NCI-H2227 (cell line): ENCODE measurements around the gene SHC3.

ENCODE experiments used
- DNase-seq: peaks from one replicate; lab custom pipeline; 2025; ENCODE audit not compliant: unreplicated experiment; lab: John Stamatoyannopoulos, UW

The SHC3 gene

DNA sequence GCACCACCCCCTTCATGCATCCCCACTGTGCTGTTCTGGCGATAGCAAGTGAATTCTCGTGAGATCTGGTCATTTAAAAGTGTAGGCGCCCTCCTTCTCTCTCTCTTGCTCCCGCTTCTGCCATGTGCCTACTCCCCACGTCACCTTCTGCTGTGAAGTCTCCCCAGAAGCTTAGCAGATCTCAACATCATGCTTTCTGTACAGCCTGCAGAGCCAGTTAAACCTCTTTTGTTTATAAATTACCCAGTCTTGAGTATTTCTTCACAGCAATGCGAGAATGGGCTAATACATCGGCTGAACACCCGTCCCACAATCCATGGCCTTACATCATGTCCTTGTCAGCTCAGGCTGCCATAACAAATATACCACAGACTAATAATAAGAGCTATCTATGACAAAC, 17.4 kb downstream of the SHC3 start:
- no peak for DNase-seq

DNA sequence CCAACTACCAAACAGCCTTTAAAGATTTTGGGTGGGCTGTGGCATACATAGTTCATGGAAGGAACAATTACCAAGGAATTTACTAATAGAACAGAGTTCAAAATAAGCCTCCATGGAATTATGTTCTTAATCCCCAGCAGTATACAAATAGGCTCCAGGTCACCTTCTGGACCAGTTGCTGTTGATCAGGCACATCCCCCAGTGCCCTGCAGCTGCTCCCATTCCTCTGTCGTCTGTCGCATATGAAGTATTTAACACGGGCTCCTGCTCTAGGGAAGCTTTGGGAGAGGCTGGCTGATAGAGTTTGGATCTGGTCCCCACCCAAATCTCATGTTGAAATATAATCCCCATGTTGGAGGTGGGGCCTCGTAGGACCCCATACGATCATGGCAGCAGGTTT, 17.8 kb downstream of the SHC3 start:
- DNase-seq = no peak

DNA sequence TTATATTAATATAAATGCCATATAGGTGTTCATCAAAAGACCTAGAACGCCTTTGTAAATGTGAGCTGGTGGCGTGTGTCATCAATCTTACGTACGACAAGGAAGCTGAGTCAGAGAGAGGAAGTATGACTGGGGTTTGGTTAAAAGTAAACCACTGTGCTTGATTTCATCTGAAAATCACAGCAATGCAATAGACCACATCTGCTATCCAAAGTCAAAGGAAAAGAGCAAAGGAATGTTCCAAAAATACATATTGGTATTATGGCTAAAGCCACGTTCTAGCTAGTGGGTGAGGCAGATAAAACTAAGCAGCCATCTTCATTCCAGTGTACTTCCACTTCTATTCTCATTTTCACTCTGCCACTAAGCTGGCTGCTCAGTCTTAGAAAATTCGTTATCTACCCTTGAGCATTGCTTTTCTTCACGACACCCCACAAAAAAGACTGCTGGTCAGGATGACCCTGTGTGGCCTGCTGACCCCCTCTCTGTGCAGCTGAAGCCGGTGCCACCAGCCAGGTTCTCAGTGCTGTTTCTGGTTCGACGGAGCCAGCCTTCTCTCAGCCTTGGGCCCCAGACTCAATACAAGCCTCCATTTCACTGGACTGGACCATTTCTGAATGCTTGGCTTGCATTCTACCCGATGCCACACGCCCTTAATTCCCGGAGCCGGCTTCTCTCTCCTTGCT, 23.8 kb downstream of the SHC3 start:
- DNase-seq = no peak

DNA sequence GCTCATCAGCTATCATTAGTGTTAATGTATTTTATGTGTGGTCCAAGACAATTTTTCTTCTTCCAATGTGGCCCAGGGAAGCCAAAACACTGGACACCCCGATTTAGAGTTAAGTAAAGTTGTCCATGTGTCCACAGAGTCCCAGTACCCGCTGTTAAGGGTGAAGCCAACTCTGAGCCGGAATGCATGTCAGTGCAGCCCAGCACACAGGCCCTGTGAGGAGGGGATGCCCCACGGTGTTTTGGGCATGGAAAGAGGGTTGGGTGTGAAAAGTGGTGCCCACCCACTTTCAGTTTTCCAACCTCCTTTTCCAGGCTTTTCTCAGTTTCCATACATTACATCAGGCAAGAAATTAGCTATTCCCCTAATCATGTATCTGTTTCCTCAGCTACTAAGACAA, 24.4 kb downstream of the SHC3 start:
- no peak for DNase-seq

DNA sequence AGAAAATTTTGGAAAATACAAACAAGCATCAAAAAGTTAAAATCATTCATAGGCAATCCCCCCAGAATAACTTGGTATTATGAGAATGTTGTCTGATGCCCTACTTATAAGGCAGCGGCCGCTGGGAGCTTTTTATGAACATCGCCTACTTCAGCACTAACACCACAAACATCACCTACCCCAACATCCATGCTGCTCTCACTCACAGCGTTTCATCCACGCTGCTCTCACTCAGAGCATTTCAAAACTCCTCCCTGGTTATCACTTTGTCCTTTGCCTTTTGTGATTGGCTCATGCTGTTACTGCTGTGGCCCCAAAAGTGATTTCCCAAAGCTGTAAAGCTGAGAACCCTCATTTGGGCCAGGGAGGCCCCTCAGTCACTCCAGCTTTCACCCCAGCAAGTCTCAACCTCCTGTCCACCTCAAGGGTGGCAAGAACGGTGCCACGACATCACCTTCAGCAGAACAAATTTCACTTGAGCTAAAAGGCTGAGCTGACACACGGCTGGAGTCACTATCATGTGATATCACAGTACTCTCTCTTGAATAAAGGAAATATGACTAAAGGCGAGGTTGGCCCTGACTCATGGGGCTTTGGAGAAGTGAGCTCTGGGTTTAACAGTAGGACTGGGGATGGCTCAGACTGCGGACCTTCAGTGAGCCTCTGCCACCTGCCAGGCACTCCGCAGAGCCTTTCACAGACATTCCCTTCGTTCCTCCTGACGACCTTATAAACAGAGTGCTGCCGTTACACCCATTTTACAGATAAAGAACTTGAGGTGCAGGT, 25.2 kb downstream of the SHC3 start:
- DNase-seq = no peak

DNA sequence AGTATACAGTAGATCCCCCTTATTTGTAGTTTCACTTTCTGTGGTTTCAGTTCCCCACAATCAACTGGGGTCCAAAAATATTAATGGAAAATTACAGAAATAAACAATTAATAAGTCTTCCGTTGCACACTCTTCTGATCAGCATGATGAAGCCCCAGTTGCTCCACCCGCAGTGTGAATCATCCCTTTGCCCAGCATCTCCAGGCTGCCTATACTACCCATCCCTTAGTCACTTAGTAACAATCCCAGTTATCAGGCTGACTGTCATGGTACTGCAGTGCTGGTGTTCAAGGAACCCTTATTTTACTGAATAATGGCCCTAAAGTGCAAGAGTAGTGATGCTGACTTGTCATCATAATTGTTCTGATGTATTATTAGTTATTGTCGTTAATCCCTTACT, 28.9 kb downstream of the SHC3 start:
- DNase-seq = no peak

DNA sequence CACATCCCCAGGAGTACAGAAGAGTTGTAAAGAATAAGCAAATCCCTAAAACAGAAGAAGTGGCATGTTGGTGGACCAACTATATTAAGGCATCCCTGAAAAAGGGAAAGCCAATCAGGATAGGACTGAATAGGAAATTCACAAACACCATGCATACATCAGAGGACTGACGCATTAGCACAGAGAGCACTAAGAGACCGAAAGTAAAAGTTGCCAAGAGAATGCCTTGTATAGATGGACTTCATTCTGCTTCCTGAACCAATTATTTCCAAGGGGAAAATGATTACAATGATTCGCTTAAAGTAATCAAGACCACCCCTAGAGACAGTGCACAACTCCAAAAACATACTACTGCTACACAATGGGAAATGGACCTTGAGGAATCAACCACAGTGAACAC, 33.5 kb downstream of the SHC3 start:
- DNase-seq = no peak

DNA sequence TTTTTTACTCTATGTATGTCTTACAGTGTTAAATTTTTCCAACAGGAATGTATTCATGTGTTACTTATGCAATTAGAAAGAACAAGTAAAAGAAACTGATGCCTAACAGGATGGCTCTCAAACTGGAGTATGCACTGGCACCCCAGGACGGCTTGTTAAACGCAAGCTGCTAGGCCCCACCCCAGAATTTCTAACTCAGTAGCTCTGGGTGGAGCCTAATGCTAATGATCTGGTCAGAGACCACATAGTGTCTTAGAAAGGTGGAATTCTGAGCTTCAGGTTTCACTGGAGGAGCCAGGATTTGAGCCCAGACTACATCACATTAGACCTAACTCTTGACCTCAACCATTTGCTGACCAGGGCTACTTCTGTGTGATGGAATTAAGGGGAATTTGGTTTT, 34.4 kb downstream of the SHC3 start:
- no peak for DNase-seq

DNA sequence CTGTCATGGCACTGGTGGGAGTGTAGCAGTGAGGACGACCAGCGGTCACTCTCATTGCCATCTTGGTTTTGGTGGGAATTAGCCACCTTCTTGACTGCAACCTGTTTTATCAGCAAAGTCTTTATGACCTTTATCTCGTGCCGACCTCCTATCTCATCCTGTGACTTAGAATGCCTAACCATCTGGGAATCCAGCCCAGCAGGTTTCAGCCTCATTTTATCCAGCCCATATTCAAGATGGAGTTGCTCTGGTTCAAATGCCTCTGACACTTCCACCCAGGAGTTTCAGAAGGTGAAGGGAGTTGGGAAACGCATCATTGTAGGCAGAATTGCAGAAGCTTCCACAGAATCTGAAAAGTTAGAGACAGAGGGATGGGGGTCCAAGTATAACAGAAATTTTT, 35.4 kb downstream of the SHC3 start:
- DNase-seq = no peak

DNA sequence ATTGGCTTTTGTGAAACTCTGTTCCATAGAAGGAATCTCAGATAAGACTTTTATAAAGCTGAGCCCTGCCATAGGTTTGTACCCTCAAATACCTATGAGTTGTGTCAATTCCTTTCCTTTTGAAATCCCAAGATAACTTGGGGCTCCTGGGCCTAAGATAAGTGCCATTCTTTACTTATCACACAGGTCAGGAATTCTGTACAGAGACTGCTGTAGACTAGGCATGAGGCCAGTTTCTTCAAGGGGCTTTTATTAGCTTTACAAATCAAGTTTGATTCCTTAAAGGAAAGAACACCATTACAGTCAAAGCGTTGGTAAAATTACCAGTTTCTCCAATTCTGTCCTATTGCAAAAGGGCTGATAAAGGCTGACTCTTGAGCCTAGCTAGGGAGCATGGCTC, 39.2 kb downstream of the SHC3 start:
- no peak for DNase-seq

DNA sequence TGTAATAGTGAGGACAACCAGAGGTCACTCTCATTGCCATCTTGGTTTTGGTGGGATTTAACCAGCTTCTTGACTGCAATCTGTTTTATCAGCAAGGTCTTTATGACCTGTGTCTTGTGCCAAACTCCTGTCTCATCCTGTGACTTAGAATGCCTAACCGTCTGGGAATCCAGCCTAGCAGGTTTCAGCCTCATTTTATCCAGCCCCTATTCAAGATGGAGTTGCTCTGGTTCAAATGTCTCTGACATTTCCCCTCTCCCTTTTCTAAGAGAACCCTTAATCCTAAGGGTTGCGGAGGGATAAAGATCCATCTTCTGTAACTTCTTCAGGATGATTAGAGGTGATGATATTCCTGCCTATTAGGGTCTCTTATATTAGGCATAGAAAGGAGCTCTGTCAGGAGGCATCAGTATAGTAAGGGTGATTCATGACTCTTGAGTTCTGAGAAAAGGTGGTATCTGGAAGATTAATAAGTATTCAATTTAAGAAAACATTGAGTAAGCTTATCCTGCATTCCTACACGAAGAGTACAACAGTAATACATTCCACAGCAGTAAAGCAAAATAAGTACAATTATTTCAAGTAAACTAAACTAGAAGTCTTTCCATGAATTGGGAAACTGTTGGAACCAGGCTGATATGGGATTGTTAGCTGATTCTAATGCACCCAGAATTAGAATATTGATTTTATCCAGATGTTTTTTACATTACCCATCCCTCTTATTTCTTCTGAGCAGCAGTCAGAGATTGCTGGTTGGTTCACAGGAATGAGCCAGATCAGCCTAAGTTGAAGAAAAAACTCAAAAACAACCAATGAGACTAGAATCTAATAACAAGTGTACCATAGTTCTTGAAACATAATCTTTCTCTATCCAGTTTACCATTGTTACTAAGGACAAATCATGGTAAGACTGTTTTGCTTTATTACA, 39.9 kb downstream of the SHC3 start:
- DNase-seq = no peak

DNA sequence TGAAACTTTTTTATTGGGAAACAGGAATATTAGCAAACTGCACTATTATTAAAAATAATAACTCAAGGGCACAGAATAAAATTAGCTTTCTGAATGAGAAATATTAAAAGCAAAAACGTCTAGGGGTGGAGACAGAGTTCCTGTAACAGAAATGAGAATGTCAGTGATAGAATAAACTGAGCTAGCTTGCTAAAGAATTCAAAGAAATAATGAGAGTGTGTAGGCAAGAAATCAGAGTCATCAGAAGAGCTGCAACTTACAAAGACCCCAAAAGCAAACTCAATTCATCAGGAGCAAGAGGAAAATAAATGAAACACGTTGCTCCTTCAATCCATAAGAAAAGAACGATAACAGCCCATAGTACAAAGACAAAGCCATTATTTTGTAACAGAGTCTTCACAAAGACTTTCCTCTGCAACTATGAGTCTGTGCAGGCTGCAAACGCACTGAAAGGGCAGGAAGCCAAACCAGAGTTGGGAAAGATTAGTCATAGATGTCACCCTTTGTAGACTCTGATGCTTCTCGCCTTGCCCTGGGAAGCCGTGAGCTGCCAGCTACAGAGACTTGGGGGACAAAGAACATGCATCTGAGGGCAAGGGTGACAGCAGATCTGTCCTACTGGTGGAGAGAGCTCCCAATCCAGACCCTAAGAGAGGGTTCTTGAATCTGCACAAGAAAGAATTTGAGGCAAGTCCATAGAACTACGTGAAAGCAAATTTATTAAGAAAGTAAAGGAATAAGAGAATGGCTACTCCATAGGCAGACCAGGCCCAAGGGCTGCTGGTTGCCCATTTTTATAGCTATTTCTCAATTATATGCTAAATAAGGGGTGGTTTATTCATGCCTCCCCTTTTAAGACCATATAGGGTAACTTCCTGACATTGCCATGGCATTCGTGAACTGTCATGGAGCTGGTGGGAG, 40.8 kb downstream of the SHC3 start:
- DNase-seq = no peak

DNA sequence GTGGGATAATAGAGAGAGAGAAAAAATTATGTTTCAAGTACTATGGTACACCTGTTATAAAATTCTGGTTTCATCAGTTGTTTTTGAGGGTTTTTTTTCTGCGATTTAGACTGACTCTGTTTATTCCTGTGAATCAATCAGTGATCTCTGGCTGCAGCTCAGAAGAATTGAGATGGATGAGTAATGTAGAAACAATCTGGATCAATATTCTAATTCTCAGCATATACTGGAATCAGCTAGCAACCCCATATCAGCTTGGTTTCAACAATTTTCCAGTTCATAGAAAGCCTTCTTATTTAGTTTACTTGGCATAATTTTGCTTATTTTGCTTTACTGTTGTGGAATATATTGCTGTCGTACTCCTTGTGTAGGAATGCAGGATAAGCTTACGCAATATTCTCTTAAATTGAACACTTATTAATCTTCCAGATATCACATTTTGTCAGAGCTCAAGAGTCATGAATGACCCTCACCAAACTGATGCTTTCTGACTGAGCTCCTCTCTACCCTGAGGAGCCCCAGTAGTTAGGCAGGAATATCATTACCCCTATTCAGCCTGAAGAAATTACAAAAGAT, 42.9 kb downstream of the SHC3 start:
- DNase-seq = no peak

DNA sequence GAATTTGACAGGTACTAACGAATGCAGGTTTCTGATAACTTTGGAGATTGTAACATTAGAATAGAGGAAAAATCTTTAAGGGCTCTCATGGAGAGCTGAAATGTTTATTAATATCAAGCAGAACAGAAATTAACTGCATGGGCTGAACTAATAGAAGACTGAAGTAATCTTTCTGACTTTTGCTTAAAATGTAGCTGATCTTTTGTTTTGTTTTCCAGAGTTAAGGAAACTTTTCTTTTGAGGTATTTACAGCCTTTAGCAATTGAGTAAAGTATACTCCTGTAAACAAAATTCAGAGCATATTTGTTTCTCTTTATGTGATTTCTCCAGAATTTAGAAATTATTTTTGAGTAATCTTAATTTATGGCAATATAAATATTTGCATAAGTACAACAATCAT, 43.9 kb downstream of the SHC3 start:
- no peak for DNase-seq

DNA sequence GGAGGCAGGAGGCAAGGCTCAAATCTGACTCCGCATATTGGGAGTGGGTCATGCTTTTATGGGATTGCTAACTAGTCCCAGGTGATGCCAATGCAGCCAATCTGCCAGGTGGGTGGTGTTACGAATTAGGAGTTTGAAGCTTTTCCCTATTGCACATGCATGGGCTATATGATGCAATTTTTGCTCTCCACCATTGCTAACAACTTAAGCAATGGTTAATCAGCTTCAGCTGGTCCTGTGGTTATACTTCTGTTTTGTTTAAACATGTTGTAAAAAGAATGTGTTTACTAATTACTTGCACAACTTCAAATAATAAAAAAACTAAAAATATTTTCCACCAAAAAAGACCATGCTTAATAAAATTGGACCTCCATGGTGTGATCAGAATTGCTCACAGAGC, 55.7 kb downstream of the SHC3 start:
- DNase-seq = no peak

DNA sequence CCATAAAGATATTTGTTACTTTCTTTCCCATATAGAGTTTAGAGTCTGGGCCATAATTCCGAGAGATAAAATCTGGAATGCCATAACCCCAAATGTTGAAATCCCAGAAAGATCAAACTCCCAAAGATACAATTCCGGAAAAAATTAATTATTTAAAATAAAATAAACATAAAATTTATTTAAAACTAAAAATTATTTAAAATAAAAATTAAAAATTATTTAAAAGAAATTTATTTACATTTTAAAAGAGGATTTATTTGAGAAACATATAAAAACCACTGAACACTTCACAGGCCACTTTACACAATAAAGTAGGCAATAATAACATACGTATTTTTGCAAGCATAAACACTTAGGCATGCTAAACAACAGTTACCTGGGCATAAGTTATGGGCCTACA, 57.9 kb downstream of the SHC3 start:
- DNase-seq = no peak

DNA sequence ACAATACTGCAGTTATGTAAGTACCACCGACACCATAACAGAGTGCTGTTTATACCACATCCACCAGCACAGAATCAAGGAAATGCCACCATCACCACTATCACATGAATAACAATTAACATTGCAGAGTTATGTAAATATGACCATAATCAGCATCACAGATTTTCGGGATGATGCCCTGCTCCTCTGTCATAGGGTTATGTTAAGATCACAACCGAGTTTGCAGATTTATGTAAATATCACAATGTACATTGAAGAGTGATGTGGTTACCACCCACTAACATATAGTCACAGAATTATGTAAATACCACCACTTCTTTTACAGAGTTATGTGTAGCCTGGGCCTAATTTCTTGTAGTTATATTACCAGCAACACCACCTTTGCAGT, 61.8 kb downstream of the SHC3 start:
- no peak for DNase-seq

DNA sequence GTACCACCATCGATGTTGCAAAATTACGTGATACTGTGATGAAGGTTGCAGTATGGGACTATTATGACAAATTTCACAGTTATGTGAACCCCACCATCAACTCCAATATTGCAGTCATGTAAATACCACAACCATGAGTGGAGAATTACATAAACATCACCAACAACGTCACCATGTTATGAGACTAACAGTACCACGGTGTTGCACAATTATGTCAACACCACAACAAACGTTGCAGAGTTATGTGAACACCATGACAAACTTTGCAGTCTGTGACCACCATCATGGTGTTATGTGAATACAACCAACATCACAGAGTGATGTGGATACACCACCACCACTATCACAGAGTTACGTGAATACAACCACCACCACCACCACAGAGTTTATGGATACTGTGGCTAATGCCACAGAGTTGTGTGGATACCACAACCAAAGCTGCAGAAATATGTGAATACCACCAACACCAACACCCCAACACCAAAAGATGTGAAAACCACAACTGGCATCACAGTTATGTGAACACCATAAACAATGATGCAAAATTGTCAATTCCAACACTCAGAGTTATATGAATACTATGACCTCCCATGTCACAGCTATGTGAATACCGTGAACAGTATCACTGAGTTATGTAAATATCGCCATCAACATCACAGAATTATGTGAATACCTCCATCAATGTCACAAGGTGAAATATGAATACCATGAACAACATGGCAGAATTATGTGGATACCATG, 62.4 kb downstream of the SHC3 start:
- DNase-seq = no peak

DNA sequence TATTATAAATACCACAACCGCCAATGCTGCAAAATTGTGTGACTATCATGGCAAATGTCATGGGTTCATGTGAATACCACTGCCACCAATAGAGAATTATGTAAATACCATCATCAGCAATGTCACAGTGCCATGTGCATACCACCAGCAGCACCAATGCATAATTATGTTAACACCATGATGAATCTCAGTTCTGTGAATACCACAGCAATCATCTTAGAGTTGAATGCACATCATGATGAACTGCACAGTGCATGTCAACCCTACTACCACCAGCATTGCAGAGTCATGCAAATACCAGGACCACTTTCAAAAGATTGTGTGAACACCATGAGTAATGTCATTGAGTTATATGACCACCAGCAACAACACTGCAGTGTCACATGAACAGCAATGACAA, 63.2 kb downstream of the SHC3 start:
- DNase-seq = no peak

DNA sequence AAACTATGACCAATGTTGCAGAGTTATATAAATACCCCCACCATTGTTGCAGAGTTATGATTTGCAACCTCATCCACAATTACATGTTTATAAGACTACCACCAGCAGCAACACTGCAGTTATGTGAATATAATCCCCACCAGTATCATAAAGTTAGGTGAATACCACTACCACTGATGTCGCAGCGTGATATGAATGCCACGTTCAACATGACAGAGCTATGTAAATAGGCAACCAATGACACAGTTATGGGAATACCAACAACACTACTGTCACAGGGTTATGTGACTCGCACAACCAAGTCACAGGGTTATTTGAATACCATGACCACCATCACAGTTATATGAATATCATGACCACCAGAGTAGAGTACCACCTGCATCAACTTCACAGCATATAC, 63.9 kb downstream of the SHC3 start:
- DNase-seq = no peak
